ENCODE data around the gene GALNT18.

Gene GALNT18

GRCh38 chr11:11525283-11525682 lies 96.5 kb downstream of the GALNT18 start:
- Histone ChIP-seq H3K36me3 (ENCODE audit: control insufficient read depth, insufficient read depth, low read length) (no peaks in the 10 kb centered on the region), H3K9ac (ENCODE audit: low read length) (no peak overlapping the region), H3K4me1 (ENCODE audit: control insufficient read depth, insufficient read depth, low read length) (no peaks in the 10 kb centered on the region), H3K9me3 (ENCODE audit: control insufficient read depth, insufficient read depth, low read depth, low read length) (no peaks in the 10 kb centered on the region), H3K27me3 (ENCODE audit: control insufficient read depth, insufficient read depth, low read length) (no peaks in the 10 kb centered on the region), H3K4me3 (ENCODE audit: low read depth, low read length) (no peak overlapping the region), H3K27ac (ENCODE audit: low read depth, low read length) (no peak overlapping the region)

- H3K27ac ChIP-seq (ENCODE audit: low read depth, low read length) = no peak overlapping the region
- H3K4me3 ChIP-seq (ENCODE audit: low read depth, low read length) = no peak overlapping the region
- no peaks in the 10 kb centered on the region for H3K4me1 ChIP-seq (ENCODE audit: control insufficient read depth, insufficient read depth, low read length)
Measured at GRCh38 chr11:11524436-11525061, 97.3 kb downstream of the GALNT18 start.

DNA sequence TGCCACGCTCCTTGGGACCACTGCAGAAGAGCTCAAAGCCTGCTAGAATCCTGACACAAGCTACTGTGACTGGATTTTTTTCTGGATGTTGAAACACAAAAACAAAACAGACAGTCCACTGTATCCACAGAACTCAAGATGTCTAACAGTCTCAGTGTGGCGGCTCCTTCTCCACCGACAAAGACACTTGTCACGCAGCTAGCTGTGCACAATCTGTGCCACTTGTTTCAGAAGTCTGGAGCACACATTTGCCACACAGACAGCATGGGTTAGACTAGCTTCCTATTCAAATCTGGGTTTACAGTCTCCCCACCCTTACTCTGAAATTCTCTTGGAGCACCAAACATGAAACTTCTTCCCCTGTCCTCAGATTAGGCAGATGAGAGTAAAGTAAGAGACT lies 99.2 kb downstream of the GALNT18 start:
- Histone ChIP-seq H3K9me3 (ENCODE audit: control insufficient read depth, insufficient read depth, low read depth, low read length) (no peaks in the 10 kb centered on the region), H3K36me3 (ENCODE audit: control insufficient read depth, insufficient read depth, low read length) (no peaks in the 10 kb centered on the region), H3K27me3 (ENCODE audit: control insufficient read depth, insufficient read depth, low read length) (no peaks in the 10 kb centered on the region), H3K27ac (ENCODE audit: low read depth, low read length) (no peak overlapping the region), H3K4me1 (ENCODE audit: control insufficient read depth, insufficient read depth, low read length) (no peaks in the 10 kb centered on the region), H3K9ac (ENCODE audit: low read length) (no peak overlapping the region), H3K4me3 (ENCODE audit: low read depth, low read length) (no peak overlapping the region)

More at GRCh38 chr11:11524436-11525061, 97.3 kb downstream of the GALNT18 start:
- no peaks in the 10 kb centered on the region for H3K27me3 ChIP-seq (ENCODE audit: control insufficient read depth, insufficient read depth, low read length)
- H3K9ac ChIP-seq (ENCODE audit: low read length) = no peak overlapping the region
- no peaks in the 10 kb centered on the region for H3K36me3 ChIP-seq (ENCODE audit: control insufficient read depth, insufficient read depth, low read length)
- H3K9me3 ChIP-seq (ENCODE audit: control insufficient read depth, insufficient read depth, low read depth, low read length) = no peaks in the 10 kb centered on the region

- no peaks in the 10 kb centered on the region for H3K4me1 ChIP-seq (ENCODE audit: control insufficient read depth, insufficient read depth, low read length)
- H3K27ac ChIP-seq (ENCODE audit: low read depth, low read length) = no peak overlapping the region
- no peak overlapping the region for H3K4me3 ChIP-seq (ENCODE audit: low read depth, low read length)
- H3K36me3 ChIP-seq (ENCODE audit: control insufficient read depth, insufficient read depth, low read length) = no peaks in the 10 kb centered on the region
- no peaks in the 10 kb centered on the region for H3K27me3 ChIP-seq (ENCODE audit: control insufficient read depth, insufficient read depth, low read length)
- no peaks in the 10 kb centered on the region for H3K9me3 ChIP-seq (ENCODE audit: control insufficient read depth, insufficient read depth, low read depth, low read length)
- H3K9ac ChIP-seq (ENCODE audit: low read length) = no peak overlapping the region
Measured at GRCh38 chr11:11521306-11522002, 100.4 kb downstream of the GALNT18 start.

- no peaks in the 10 kb centered on the region for H3K4me1 ChIP-seq (ENCODE audit: control insufficient read depth, insufficient read depth, low read length)
- no peak overlapping the region for H3K27ac ChIP-seq (ENCODE audit: low read depth, low read length)
- no peaks in the 10 kb centered on the region for H3K27me3 ChIP-seq (ENCODE audit: control insufficient read depth, insufficient read depth, low read length)
- H3K9me3 ChIP-seq (ENCODE audit: control insufficient read depth, insufficient read depth, low read depth, low read length) = no peaks in the 10 kb centered on the region
- H3K9ac ChIP-seq (ENCODE audit: low read length) = no peak overlapping the region
- no peaks in the 10 kb centered on the region for H3K36me3 ChIP-seq (ENCODE audit: control insufficient read depth, insufficient read depth, low read length)
- no peak overlapping the region for H3K4me3 ChIP-seq (ENCODE audit: low read depth, low read length)
Measured at GRCh38 chr11:11520231-11521015, 101.4 kb downstream of the GALNT18 start.

DNA sequence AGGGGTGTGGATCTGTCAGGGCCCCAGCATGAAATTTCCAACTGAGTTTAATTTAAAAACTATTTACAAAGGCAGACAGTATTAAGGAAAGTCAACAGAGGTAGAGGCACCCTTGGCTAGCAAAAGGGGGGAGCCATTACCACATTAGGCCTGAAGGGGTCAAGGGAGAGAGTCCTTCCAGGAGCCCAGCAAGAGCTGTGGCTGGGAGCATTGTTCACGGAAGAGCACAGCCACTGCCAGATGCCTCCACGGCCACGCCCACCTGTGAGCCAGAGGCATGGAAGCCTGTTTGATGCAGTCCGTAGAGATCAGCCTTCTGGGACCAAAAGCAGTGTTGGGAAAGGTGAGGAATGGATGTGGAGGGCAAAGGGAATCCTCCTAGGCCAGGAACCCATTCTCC lies 102.6 kb downstream of the GALNT18 start:
- Histone ChIP-seq H3K27me3 (ENCODE audit: control insufficient read depth, insufficient read depth, low read length) (no peaks in the 10 kb centered on the region), H3K27ac (ENCODE audit: low read depth, low read length) (no peak overlapping the region), H3K4me1 (ENCODE audit: control insufficient read depth, insufficient read depth, low read length) (0 out of 2 replicates have a peak, but pooled peaks cover 2% of the 10 kb centered on the region), H3K36me3 (ENCODE audit: control insufficient read depth, insufficient read depth, low read length) (no peaks in the 10 kb centered on the region), H3K9ac (ENCODE audit: low read length) (no peak overlapping the region), H3K9me3 (ENCODE audit: control insufficient read depth, insufficient read depth, low read depth, low read length) (no peaks in the 10 kb centered on the region), H3K4me3 (ENCODE audit: low read depth, low read length) (no peak overlapping the region)

GRCh38 chr11:11514246-11514645 lies 107.6 kb downstream of the GALNT18 start:
- H3K4me1 ChIP-seq (ENCODE audit: control insufficient read depth, insufficient read depth, low read length) = peaks cover 9% of the 10 kb centered on the region
- H3K9ac ChIP-seq (ENCODE audit: low read length) = no peak overlapping the region
- H3K27ac ChIP-seq (ENCODE audit: low read depth, low read length) = no peak overlapping the region
- no peak overlapping the region for H3K4me3 ChIP-seq (ENCODE audit: low read depth, low read length)
- no peaks in the 10 kb centered on the region for H3K27me3 ChIP-seq (ENCODE audit: control insufficient read depth, insufficient read depth, low read length)
- H3K36me3 ChIP-seq (ENCODE audit: control insufficient read depth, insufficient read depth, low read length) = no peaks in the 10 kb centered on the region
- no peaks in the 10 kb centered on the region for H3K9me3 ChIP-seq (ENCODE audit: control insufficient read depth, insufficient read depth, low read depth, low read length)

- H3K4me1 ChIP-seq (ENCODE audit: control insufficient read depth, insufficient read depth, low read length) = peaks cover 9% of the 10 kb centered on the region
- H3K27ac ChIP-seq (ENCODE audit: low read depth, low read length) = no peak overlapping the region
- no peaks in the 10 kb centered on the region for H3K36me3 ChIP-seq (ENCODE audit: control insufficient read depth, insufficient read depth, low read length)
- no peak overlapping the region for H3K9ac ChIP-seq (ENCODE audit: low read length)
- no peaks in the 10 kb centered on the region for H3K9me3 ChIP-seq (ENCODE audit: control insufficient read depth, insufficient read depth, low read depth, low read length)
- no peak overlapping the region for H3K4me3 ChIP-seq (ENCODE audit: low read depth, low read length)
- H3K27me3 ChIP-seq (ENCODE audit: control insufficient read depth, insufficient read depth, low read length) = no peaks in the 10 kb centered on the region
Measured at GRCh38 chr11:11513422-11513821, 108.4 kb downstream of the GALNT18 start.

DNA sequence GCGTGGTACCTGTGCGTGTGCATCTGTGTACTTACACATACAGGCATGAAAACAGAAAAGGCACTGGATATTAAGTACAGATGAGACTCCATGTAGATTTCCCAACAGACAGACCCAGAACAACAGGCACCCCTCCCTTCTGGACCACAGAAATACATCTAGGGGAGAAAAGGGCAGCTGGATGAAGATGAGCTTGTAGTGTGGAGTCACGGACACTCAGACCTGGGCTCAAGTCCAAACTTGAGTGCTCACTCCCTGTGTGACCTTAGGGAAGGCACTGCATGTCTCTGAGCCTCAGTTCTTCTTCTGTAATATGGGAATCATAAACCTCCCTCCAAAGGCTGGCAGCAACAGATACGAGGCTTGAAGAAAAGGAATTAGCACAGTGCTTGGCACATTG lies 108.9 kb downstream of the GALNT18 start:
- no peaks in the 10 kb centered on the region for H3K9me3 ChIP-seq (ENCODE audit: control insufficient read depth, insufficient read depth, low read depth, low read length)
- no peaks in the 10 kb centered on the region for H3K27me3 ChIP-seq (ENCODE audit: control insufficient read depth, insufficient read depth, low read length)
- H3K27ac ChIP-seq (ENCODE audit: low read depth, low read length) = no peak overlapping the region
- H3K4me1 ChIP-seq (ENCODE audit: control insufficient read depth, insufficient read depth, low read length) = peaks cover 9% of the 10 kb centered on the region
- no peaks in the 10 kb centered on the region for H3K36me3 ChIP-seq (ENCODE audit: control insufficient read depth, insufficient read depth, low read length)
- H3K4me3 ChIP-seq (ENCODE audit: low read depth, low read length) = no peak overlapping the region
- H3K9ac ChIP-seq (ENCODE audit: low read length) = no peak overlapping the region

DNA sequence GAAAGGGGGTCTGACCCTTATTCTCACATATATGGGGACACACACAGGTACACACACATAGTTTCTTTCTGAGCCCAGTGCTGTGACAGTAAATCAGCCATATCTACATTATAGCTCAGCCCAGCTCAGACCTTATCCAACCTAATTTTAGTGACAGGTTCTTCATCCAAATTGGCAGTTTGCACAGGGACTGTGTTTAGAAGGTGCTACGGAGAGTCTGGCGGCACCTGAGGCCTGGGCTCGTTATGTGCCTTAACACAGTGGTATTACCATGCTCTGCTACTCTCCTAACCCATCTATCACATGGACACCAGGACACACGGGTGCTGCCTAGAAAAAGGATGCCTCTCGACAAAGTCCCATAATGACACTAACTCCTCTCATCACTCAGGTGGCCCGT lies 109.3 kb downstream of the GALNT18 start:
- H3K27me3 ChIP-seq (ENCODE audit: control insufficient read depth, insufficient read depth, low read length) = no peaks in the 10 kb centered on the region
- no peaks in the 10 kb centered on the region for H3K9me3 ChIP-seq (ENCODE audit: control insufficient read depth, insufficient read depth, low read depth, low read length)
- H3K4me1 ChIP-seq (ENCODE audit: control insufficient read depth, insufficient read depth, low read length) = peaks cover 9% of the 10 kb centered on the region
- H3K4me3 ChIP-seq (ENCODE audit: low read depth, low read length) = no peak overlapping the region
- H3K36me3 ChIP-seq (ENCODE audit: control insufficient read depth, insufficient read depth, low read length) = no peaks in the 10 kb centered on the region
- no peak overlapping the region for H3K27ac ChIP-seq (ENCODE audit: low read depth, low read length)
- no peak overlapping the region for H3K9ac ChIP-seq (ENCODE audit: low read length)

GRCh38 chr11:11512090-11512489 lies 109.7 kb downstream of the GALNT18 start:
- H3K36me3 ChIP-seq (ENCODE audit: control insufficient read depth, insufficient read depth, low read length) = no peaks in the 10 kb centered on the region
- no peak overlapping the region for H3K4me3 ChIP-seq (ENCODE audit: low read depth, low read length)

More at GRCh38 chr11:11512090-11512489, 109.7 kb downstream of the GALNT18 start:
- Histone ChIP-seq H3K27ac (ENCODE audit: low read depth, low read length) (no peak overlapping the region), H3K9ac (ENCODE audit: low read length) (no peak overlapping the region), H3K4me1 (ENCODE audit: control insufficient read depth, insufficient read depth, low read length) (peaks cover 9% of the 10 kb centered on the region), H3K9me3 (ENCODE audit: control insufficient read depth, insufficient read depth, low read depth, low read length) (no peaks in the 10 kb centered on the region), H3K27me3 (ENCODE audit: control insufficient read depth, insufficient read depth, low read length) (no peaks in the 10 kb centered on the region)

All from HUES6 (cell line).